K562 (cell line): ENCODE data around the gene GLYAT. TPM values are rescaled to one million over a fixed set of nuclear protein-coding genes. Genes with fewer than 3 reads are reported as not detected.

Experiments
- ARID2 ChIP-seq: fragments of 450-650 bp; IDR thresholded peaks from 2 replicates; pipeline ENCODE4 v1.6.1; 2017; ENCODE audit warnings: antibody characterized with exemption, mild to moderate bottlenecking
- C11orf30 ChIP-seq: fragments of 450-650 bp; IDR thresholded peaks from 2 replicates; pipeline ENCODE4 v1.6.1; 2016; ENCODE audit warnings: low read depth, mild to moderate bottlenecking
- CBFB ChIP-seq: sonication (generic); formaldehyde crosslinking; IDR thresholded peaks from 2 replicates; pipeline ENCODE4 v1.4.0; 2020; ENCODE audit warnings: mild to moderate bottlenecking, missing genetic modification reagents
- CBX3 ChIP-seq, 2 experiments: IDR thresholded peaks; 1 replicate in 1 of 2; 2 replicates in 1 of 2; pipeline ENCODE4 v1.6.1; 2012; ENCODE audit warnings: inconsistent platforms in 2 of 2, low read length in 2 of 2, borderline replicate concordance in 1 of 2, control low read depth in 1 of 2
- CEBPG ChIP-seq, 3 experiments: fragments of 200-800 bp in 1 of 3; sonication (Bioruptor generic) in 1 of 3; sonication (generic) in 1 of 3; formaldehyde crosslinking in 1 of 3; IDR thresholded peaks in 2 of 3; conservative IDR thresholded peaks in 1 of 3; 2 replicates each; pipeline versions ENCODE4 v1.6.1 to v1.8.0; 2016 to 2022; ENCODE audit warnings: missing compliant biosample characterization in 2 of 3, missing genetic modification characterization in 2 of 3, mild to moderate bottlenecking in 1 of 3, missing genetic modification reagents in 1 of 3
- CREM ChIP-seq: IDR thresholded peaks from 2 replicates; pipeline ENCODE4 v1.6.1; 2014; ENCODE audit warnings: antibody characterized with exemption, low read depth
- GABPB2 ChIP-seq: fragments of 250-450 bp; sonication (Bioruptor Pico); conservative IDR thresholded peaks from 2 replicates; pipeline ENCODE4 v1.5.1; 2021; ENCODE audit warnings: mild to moderate bottlenecking
- HNRNPK ChIP-seq: fragments of 200-400 bp; formaldehyde crosslinking; IDR thresholded peaks from one replicate; pipeline ENCODE4 v1.6.1; 2018; ENCODE audit warnings: mild to moderate bottlenecking, low read depth, low read length; ENCODE audit not compliant: poor library complexity, severe bottlenecking
- ILK ChIP-seq: fragments of 450-650 bp; IDR thresholded peaks from 2 replicates; pipeline ENCODE4 v1.6.1; 2016; ENCODE audit warnings: missing genetic modification characterization, low read depth, mild to moderate bottlenecking, missing compliant biosample characterization, moderate library complexity, borderline replicate concordance
- KDM5B ChIP-seq: fragments of 200-600 bp; sonication (generic); IDR thresholded peaks from 2 replicates; pipeline ENCODE4 v1.6.1; 2012; ENCODE audit warnings: low read depth, mild to moderate bottlenecking, moderate library complexity, low read length, control low read depth, inconsistent platforms; ENCODE audit not compliant: insufficient replicate concordance
- NFIC ChIP-seq: fragments of 450-650 bp; IDR thresholded peaks from 2 replicates; pipeline ENCODE4 v1.6.1; 2017; ENCODE audit warnings: mild to moderate bottlenecking, inconsistent platforms
- PHTF2 ChIP-seq: fragments of 250-450 bp; sonication (Bioruptor Pico); IDR thresholded peaks from 2 replicates; pipeline ENCODE4 v1.5.0; 2021; ENCODE audit warnings: mild to moderate bottlenecking
- POLR2B ChIP-seq: fragments of 450-650 bp; IDR thresholded peaks from 2 replicates; pipeline ENCODE4 v1.6.1; 2018; ENCODE audit warnings: low read depth; ENCODE audit not compliant: partially characterized antibody
- SLC30A9 ChIP-seq: fragments of 250-450 bp; sonication (Bioruptor Pico); IDR thresholded peaks from 2 replicates; pipeline ENCODE4 v1.8.0; 2022; ENCODE audit warnings: mild to moderate bottlenecking, moderate library complexity
- STAG1 ChIP-seq: sonication (generic); formaldehyde crosslinking; IDR thresholded peaks from 2 replicates; pipeline ENCODE4 v1.5.0; 2020; ENCODE audit warnings: missing genetic modification reagents, borderline replicate concordance
- ZNF174 ChIP-seq: fragments of 250-450 bp; sonication (Bioruptor Pico); IDR thresholded peaks from 2 replicates; pipeline ENCODE4 v1.4.0; 2020; ENCODE audit warnings: mild to moderate bottlenecking
- ZNF24 ChIP-seq: fragments of 450-650 bp; IDR thresholded peaks from 2 replicates; pipeline ENCODE4 v1.6.1; 2016
- ZNF583 ChIP-seq: fragments of 250-450 bp; sonication (Bioruptor Pico); IDR thresholded peaks from 2 replicates; pipeline ENCODE4 v1.4.0; 2020
- ZNF589 ChIP-seq: fragments of 200-800 bp; sonication (Bioruptor generic); IDR thresholded peaks from 2 replicates; pipeline ENCODE4 v1.6.1; 2016; ENCODE audit warnings: low read depth, missing genetic modification characterization, missing compliant biosample characterization
- ZNF75A ChIP-seq: fragments of 450-650 bp; formaldehyde crosslinking; IDR thresholded peaks from 2 replicates; pipeline ENCODE4 v1.4.0; 2020; ENCODE audit warnings: mild to moderate bottlenecking
- polyA plus RNA-seq, 8 experiments: library from polyadenylated mRNA; depleted of rRNA in 4 of 8; stranded (reverse) in 5 of 8; unstranded in 3 of 8; fragments of >200 nt; fragmentation: Nextera tagmentation in 2 of 8; fragmentation: Illumina TruSeq in 1 of 8; extraction: Ambion mirVana in 2 of 8; extraction: Trizol in 1 of 8; gene quantifications; 2 replicates each; pipeline versions ENCODE4 v1.2.1 to v1.2.3, GENCODE V29; 2011 to 2014; ENCODE audit warnings: inconsistent platforms in 1 of 8, missing spikeins in 1 of 8
- total RNA-seq, 7 experiments: library from RNA; depleted of rRNA in 6 of 7; stranded (reverse); fragments of >200 nt in 6 of 7; fragmentation: Illumina TruSeq in 2 of 7; extraction: Trizol in 2 of 7; gene quantifications; 2 replicates each; pipeline versions ENCODE4 v1.2.1 to v1.2.3, GENCODE V29; 2011 to 2021; ENCODE audit warnings: low replicate concordance in 1 of 7
- TF ChIP-seq, protein P1 (sequence below): fragments of 450-650 bp; IDR thresholded peaks from 2 replicates; pipeline ENCODE4 v1.6.1; 2018; ENCODE audit not compliant: partially characterized antibody
- TF ChIP-seq, protein P2 (sequence below), 2 experiments: fragments of 200-800 bp in 1 of 2; sonication (Bioruptor generic) in 1 of 2; sonication (generic) in 1 of 2; formaldehyde crosslinking in 1 of 2; IDR thresholded peaks in 1 of 2; conservative IDR thresholded peaks in 1 of 2; 2 replicates each; pipeline versions ENCODE4 v1.5.0 to v1.6.1; 2016 to 2020; ENCODE audit warnings: missing compliant biosample characterization in 1 of 2, missing genetic modification characterization in 1 of 2, missing genetic modification reagents in 1 of 2
- TF ChIP-seq, protein P3 (sequence below): fragments of 250-450 bp; sonication (Bioruptor Pico); IDR thresholded peaks from 2 replicates; pipeline ENCODE4 v1.8.0; 2022; ENCODE audit warnings: moderate library complexity, mild to moderate bottlenecking, inconsistent platforms

The GLYAT gene
- total and polyA plus RNA-seq, 9 of the 15 experiments (the other 6 are each of a cell fraction or from before 2014, with no cell fraction given) = not detected

DNA sequence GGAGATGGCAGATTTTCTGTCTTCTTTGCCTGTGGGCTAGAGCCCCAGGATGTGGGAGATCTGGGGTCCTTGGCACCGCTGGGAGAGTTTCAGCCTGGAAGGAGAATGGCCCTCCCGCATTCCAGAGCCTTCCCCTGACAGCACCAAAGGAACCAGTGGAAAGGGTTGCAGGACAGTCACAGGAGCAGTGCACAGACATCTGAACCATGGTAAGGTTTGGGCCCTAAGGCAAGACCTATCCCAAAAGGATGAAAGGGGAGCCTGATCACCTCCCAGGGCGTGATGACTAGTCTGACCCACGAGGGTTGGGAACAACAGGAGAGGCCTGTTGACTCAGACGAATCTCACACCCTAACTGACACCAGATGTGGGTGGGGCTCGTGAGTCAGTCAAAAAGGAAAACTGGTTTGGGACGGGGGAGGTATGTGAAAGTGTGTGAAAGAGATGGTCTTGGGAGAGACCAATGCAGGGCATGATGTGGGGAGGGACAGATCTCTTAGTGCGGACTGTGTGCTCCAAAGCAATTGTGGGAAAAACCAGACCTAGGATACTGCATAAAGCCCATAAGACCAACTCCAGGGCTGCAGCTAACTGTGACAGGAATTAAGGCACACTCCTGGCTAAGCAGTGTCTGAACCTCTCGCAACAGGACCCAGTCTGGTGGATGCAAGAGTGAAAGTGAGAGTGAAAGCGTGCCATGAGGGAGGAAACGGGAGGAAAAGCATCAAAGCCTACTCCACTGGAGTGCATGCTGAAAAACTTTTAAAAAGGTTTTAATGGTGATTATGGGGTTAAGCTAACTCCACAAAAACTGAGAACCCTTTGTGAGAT, 39.1 kb upstream of the GLYAT start (continued):
- TF ChIP-seq, protein P1, sequence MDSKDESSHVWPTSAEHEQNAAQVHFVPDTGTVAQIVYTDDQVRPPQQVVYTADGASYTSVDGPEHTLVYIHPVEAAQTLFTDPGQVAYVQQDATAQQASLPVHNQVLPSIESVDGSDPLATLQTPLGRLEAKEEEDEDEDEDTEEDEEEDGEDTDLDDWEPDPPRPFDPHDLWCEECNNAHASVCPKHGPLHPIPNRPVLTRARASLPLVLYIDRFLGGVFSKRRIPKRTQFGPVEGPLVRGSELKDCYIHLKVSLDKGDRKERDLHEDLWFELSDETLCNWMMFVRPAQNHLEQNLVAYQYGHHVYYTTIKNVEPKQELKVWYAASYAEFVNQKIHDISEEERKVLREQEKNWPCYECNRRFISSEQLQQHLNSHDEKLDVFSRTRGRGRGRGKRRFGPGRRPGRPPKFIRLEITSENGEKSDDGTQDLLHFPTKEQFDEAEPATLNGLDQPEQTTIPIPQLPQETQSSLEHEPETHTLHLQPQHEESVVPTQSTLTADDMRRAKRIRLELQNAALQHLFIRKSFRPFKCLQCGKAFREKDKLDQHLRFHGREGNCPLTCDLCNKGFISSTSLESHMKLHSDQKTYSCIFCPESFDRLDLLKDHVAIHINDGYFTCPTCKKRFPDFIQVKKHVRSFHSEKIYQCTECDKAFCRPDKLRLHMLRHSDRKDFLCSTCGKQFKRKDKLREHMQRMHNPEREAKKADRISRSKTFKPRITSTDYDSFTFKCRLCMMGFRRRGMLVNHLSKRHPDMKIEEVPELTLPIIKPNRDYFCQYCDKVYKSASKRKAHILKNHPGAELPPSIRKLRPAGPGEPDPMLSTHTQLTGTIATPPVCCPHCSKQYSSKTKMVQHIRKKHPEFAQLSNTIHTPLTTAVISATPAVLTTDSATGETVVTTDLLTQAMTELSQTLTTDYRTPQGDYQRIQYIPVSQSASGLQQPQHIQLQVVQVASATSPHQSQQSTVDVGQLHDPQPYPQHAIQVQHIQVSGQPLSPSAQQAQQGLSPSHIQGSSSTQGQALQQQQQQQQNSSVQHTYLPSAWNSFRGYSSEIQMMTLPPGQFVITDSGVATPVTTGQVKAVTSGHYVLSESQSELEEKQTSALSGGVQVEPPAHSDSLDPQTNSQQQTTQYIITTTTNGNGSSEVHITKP = peak; percentile 99
- TF ChIP-seq ARID2 (peak; percentile 55; the same call in 1 of the 2 replicates), CBX3 (IDR thresholded peaks at IDR 0.05; ENCODE audit: borderline replicate concordance in 1 of 2, low read length in 2 of 2) (no peak), ZNF174 (CRISPR knock-in tag) (no peak), POLR2B (peak; percentile 78), ZNF75A (CRISPR knock-in tag) (peak; percentile 88), GABPB2 (CRISPR knock-in tag) (no peak), ZNF589 (peak; percentile 81; the same call in 1 of the 2 replicates), KDM5B (peak; percentile 51), NFIC (peak; percentile 43), C11orf30 (peak; percentile 71), SLC30A9 (CRISPR knock-in tag) (no peak), STAG1 (CRISPR knock-in tag) (no peak), CEBPG (CRISPR knock-in tag; IDR thresholded peaks at IDR 0.05) (peak; percentile 30; the same call in 1 of the 2 replicates), CEBPG (tag; conservative IDR thresholded peaks at IDR 0.05 in 1 of 2, IDR thresholded peaks at IDR 0.05 in 1 of 2) (no peak; a peak in 1 of 4 replicates), ZNF583 (CRISPR knock-in tag) (no peak), ILK (tag) (no peak), HNRNPK (no peak), CBFB (CRISPR knock-in tag) (no peak), CREM (peak; percentile 58; the same call in 1 of the 2 replicates), ZNF24 (no peak), PHTF2 (no peak)
- TF ChIP-seq, protein P2, sequence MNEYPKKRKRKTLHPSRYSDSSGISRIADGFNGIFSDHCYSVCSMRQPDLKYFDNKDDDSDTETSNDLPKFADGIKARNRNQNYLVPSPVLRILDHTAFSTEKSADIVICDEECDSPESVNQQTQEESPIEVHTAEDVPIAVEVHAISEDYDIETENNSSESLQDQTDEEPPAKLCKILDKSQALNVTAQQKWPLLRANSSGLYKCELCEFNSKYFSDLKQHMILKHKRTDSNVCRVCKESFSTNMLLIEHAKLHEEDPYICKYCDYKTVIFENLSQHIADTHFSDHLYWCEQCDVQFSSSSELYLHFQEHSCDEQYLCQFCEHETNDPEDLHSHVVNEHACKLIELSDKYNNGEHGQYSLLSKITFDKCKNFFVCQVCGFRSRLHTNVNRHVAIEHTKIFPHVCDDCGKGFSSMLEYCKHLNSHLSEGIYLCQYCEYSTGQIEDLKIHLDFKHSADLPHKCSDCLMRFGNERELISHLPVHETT (CRISPR knock-in tag; conservative IDR thresholded peaks at IDR 0.05 in 1 of 2, IDR thresholded peaks at IDR 0.05 in 1 of 2) = peak in 1 of 2 experiments; percentile 59; a peak in 2 of 4 replicates
- TF ChIP-seq, protein P3, sequence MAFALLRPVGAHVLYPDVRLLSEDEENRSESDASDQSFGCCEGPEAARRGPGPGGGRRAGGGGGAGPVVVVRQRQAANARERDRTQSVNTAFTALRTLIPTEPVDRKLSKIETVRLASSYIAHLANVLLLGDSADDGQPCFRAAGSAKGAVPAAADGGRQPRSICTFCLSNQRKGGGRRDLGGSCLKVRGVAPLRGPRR (CRISPR knock-in tag) = no peak
